Osteoblast (primary cell): ENCODE data around the gene MCC. TPM values are rescaled to one million over a fixed set of nuclear protein-coding genes. Genes with fewer than 3 reads are reported as not detected.
A peak's percentile ranks its signal among the peaks of the same experiment; 100 is the strongest.

Experiments used
- DNase-seq: peaks from one replicate; pipeline ENCODE4 v3.0.0; 2011; ENCODE audit warnings: low spot score, mixed read lengths; ENCODE audit not compliant: insufficient read length; ENCODE audit errors: missing footprints
- H2AFZ ChIP-seq: 2 replicates; pipeline ENCODE4 v1.6.0; 2011; ENCODE audit warnings: mild to moderate bottlenecking, low read length
- H3K27ac ChIP-seq: 2 replicates; pipeline ENCODE4 v1.5.1; 2011; ENCODE audit warnings: mild to moderate bottlenecking, low read depth, low read length, moderate library complexity
- H3K27me3 ChIP-seq: 2 replicates; pipeline ENCODE4 v1.6.0; 2012; ENCODE audit warnings: mild to moderate bottlenecking, control low read depth, inconsistent platforms, low read length, moderate library complexity; ENCODE audit not compliant: insufficient read depth
- H3K36me3 ChIP-seq: 2 replicates; pipeline ENCODE4 v1.5.1; 2011; ENCODE audit warnings: mild to moderate bottlenecking, low read length, control low read depth, moderate library complexity; ENCODE audit not compliant: insufficient read depth
- H3K4me1 ChIP-seq: 2 replicates; pipeline ENCODE4 v1.5.1; 2011; ENCODE audit warnings: mild to moderate bottlenecking, low read length, control low read depth, moderate library complexity; ENCODE audit not compliant: insufficient read depth
- H3K4me2 ChIP-seq: 2 replicates; pipeline ENCODE4 v1.6.0; 2011; ENCODE audit warnings: mild to moderate bottlenecking, low read length; ENCODE audit not compliant: insufficient read depth
- H3K4me3 ChIP-seq: fragments of 200-600 bp; sonication (generic); 3 replicates; pipeline ENCODE4 v1.5.1; 2012; ENCODE audit warnings: mild to moderate bottlenecking, low read length, inconsistent platforms; ENCODE audit not compliant: insufficient read depth
- H3K79me2 ChIP-seq: 2 replicates; pipeline ENCODE4 v1.6.0; 2012; ENCODE audit warnings: mild to moderate bottlenecking, low read length, control low read depth, inconsistent platforms; ENCODE audit not compliant: insufficient read depth
- H3K9me3 ChIP-seq: 2 replicates; pipeline ENCODE4 v1.5.1; 2011; ENCODE audit warnings: low read depth, low read length, control low read depth
- H4K20me1 ChIP-seq: 2 replicates; pipeline ENCODE4 v1.6.0; 2012; ENCODE audit warnings: mild to moderate bottlenecking, low read length, control low read depth; ENCODE audit not compliant: insufficient read depth
- total RNA-seq: library from RNA; depleted of rRNA; stranded (reverse); fragments of >200 nt; gene quantifications from 2 replicates; pipeline ENCODE4 v1.2.3, GENCODE V29; 2012
- TF ChIP-seq, protein P1 (sequence below): IDR thresholded peaks from 2 replicates; pipeline ENCODE4 v1.5.1; 2011; ENCODE audit warnings: mild to moderate bottlenecking, low read depth, low read length, moderate library complexity; ENCODE audit errors: extremely low read depth

The MCC gene
- total RNA-seq, 1 donor: 45.6 TPM

DNA sequence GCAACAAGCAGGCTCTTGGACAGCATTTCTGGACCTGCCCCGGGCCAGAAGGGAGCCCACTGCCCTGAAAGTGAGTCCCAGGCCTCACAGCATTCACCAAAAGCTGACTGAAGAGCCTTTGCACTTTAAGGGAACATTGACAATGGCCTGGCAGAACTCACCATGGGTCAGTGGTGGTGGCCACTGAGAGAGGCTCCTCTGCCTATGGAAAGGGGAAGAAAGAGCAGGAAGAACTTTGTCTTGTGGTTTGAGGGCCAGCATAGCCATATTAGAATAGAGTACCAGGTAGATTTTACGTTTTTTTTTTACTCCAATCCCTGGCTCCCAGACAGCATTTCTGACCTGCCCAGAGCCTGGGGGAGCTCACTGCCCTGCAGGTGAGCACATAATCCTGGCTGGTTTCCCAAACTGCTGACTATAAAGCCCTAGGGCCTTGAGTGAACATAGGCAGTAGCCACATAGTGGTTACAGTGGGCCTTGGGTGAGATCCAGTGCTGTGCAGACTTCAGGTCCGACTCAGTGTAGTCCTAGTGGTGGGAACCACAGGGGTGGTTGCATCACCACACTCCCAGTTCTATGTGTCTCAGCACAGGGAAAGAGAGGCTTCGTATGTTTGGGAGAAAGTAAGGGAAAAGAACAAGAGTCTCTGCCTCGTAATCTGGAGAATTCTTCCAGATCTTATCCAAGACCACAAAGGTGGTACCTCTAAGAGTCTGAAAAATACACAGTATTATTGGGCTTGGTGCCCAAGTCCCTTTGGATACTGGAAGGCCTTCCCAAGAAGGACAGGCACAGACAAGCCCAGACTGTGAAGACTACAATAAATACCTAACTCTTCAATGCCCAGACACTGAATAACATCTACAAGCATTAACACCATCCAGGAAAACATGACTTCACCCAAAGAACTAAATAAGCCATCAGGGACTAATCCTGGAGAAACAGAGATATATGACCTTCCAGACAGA, 143.0 kb downstream of the MCC start:
- Histone ChIP-seq H3K4me1 (no peaks in the 10 kb centered on the region), H2AFZ (no peak overlapping the region), H3K27me3 (peaks cover 3% of the 10 kb centered on the region), H3K4me2 (no peak overlapping the region), H4K20me1 (no peaks in the 10 kb centered on the region), H3K36me3 (no peaks in the 10 kb centered on the region), H3K9me3 (no peaks in the 10 kb centered on the region), H3K27ac (no peak overlapping the region), H3K4me3 (no peak overlapping the region), H3K79me2 (no peaks in the 10 kb centered on the region)
- TF ChIP-seq, protein P1, sequence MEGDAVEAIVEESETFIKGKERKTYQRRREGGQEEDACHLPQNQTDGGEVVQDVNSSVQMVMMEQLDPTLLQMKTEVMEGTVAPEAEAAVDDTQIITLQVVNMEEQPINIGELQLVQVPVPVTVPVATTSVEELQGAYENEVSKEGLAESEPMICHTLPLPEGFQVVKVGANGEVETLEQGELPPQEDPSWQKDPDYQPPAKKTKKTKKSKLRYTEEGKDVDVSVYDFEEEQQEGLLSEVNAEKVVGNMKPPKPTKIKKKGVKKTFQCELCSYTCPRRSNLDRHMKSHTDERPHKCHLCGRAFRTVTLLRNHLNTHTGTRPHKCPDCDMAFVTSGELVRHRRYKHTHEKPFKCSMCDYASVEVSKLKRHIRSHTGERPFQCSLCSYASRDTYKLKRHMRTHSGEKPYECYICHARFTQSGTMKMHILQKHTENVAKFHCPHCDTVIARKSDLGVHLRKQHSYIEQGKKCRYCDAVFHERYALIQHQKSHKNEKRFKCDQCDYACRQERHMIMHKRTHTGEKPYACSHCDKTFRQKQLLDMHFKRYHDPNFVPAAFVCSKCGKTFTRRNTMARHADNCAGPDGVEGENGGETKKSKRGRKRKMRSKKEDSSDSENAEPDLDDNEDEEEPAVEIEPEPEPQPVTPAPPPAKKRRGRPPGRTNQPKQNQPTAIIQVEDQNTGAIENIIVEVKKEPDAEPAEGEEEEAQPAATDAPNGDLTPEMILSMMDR: peak; percentile 10
- no peak for DNase-seq

DNA sequence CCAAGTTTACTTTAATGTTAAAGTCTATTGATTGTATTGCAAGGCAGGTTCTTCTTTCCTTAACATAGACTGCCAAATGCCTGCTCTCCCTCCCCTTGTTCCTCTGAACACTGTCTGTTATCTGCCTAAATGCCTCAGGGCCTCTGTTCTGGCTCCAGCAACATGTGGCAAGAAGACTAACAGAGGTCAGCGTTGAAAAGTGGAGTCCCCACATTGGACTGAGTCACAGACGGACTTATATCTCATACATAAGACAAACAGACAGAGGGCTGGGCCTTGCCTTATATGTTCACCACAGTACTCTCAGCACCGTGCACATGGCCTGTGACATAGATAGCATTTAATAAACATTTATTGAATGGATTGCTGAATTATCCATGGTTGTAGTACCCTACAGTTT, 144.9 kb downstream of the MCC start:
- Histone ChIP-seq H2AFZ (no peak overlapping the region), H3K27ac (no peak overlapping the region), H3K4me1 (peaks cover 3% of the 10 kb centered on the region), H3K36me3 (no peaks in the 10 kb centered on the region), H3K4me2 (no peak overlapping the region), H3K4me3 (no peak overlapping the region), H4K20me1 (no peaks in the 10 kb centered on the region), H3K79me2 (no peaks in the 10 kb centered on the region), H3K27me3 (peaks cover 3% of the 10 kb centered on the region), H3K9me3 (no peaks in the 10 kb centered on the region)
- TF ChIP-seq, protein P1: no peak
- no peak for DNase-seq

DNA sequence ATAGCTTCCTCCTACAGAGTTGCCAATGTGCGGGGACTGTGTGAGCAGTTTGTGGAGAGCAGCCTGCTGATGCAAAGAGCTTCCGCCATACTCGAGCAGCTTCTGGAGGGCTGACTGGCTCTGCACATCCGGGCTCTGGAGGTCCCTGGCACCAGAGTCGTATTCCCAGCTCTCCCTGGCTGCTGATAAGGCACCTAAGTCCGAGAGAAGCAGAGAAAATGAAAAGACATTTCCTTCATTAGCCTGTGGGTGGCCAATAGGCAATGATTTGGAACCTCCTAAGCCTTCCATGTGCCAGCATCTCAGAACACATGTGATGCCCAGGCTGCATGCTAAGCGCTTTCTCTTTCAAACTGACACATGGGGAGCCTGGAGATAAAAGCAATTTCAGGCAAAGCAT, 147.7 kb downstream of the MCC start:
- Histone ChIP-seq H3K4me3 (no peak overlapping the region), H3K36me3 (no peaks in the 10 kb centered on the region), H4K20me1 (no peaks in the 10 kb centered on the region), H3K9me3 (no peaks in the 10 kb centered on the region), H3K27me3 (peaks cover 3% of the 10 kb centered on the region), H3K27ac (no peak overlapping the region), H3K4me2 (peak overlapping the region; percentile 19), H3K4me1 (peaks cover 9% of the 10 kb centered on the region), H3K79me2 (no peaks in the 10 kb centered on the region), H2AFZ (no peak overlapping the region)
- DNase-seq: no peak
- TF ChIP-seq, protein P1: peak; percentile 24

DNA sequence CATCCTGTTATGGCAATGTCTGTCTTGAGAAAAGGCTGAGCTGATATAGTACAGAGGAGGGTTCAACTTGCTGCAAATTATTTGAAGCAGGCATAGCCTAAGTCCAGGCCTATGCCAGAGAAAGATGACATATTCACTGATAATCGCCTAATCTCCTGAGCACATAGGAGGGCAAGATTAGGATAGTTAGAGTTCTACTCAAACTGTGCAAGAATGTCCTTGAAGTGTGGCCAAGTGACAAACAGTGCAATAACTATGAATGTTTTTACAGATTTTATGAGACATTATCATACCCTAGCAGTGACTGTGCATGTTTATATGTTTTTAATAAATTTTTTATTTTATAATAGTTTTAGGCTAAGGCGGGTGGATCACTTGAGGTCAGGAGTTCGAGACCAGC, 149.6 kb downstream of the MCC start:
- Histone ChIP-seq H3K27me3 (peaks cover 3% of the 10 kb centered on the region), H3K79me2 (no peaks in the 10 kb centered on the region), H3K27ac (no peak overlapping the region), H2AFZ (no peak overlapping the region), H3K4me2 (no peak overlapping the region), H3K9me3 (no peaks in the 10 kb centered on the region), H3K4me1 (peaks cover 9% of the 10 kb centered on the region), H3K36me3 (no peaks in the 10 kb centered on the region), H3K4me3 (no peak overlapping the region), H4K20me1 (no peaks in the 10 kb centered on the region)
- TF ChIP-seq, protein P1: no peak
- no peak for DNase-seq
